GM18505 (cell line): ENCODE measurements around the gene HDAC7.

Experiments
- ATAC-seq: cut with Tn5 transposase; IDR thresholded peaks from one replicate; pipeline ENCODE4 v1.9.1; 2021; ENCODE audit not compliant: unreplicated experiment
- POLR2A ChIP-seq: IDR thresholded peaks from 4 replicates; pipeline ENCODE4 v1.6.1; 2011; ENCODE audit warnings: borderline replicate concordance; ENCODE audit not compliant: insufficient read depth, insufficient read length; ENCODE audit errors: extremely low read depth

HDAC7 gene

DNA sequence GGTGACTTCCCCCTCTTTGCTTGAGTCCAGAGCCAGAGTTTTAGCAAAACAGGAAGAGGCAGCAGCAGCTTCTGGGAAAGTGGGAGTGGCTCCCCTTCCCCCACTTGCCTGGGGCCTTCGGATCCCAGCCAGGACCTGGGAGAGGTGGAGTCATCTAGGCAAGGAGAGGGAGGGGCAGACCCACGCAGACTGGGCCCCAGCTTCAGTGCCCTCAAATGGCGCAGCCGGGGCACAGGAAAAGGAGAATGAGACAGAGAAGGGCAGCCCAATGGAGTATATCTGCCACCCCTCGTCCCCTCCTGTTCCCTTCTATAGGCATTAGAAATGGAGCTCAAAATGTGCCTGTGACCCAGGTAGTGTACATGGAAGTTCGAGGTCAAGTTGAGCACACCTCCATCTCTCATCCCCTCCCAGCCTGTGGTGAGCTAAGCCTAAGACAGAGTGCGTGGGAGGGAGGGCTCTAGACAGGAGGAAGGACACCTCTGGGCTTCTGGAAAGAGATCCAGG lies 9.3 kb upstream of the HDAC7 start:
- ATAC-seq, result no peak
- no peak for TF ChIP-seq POLR2A

DNA sequence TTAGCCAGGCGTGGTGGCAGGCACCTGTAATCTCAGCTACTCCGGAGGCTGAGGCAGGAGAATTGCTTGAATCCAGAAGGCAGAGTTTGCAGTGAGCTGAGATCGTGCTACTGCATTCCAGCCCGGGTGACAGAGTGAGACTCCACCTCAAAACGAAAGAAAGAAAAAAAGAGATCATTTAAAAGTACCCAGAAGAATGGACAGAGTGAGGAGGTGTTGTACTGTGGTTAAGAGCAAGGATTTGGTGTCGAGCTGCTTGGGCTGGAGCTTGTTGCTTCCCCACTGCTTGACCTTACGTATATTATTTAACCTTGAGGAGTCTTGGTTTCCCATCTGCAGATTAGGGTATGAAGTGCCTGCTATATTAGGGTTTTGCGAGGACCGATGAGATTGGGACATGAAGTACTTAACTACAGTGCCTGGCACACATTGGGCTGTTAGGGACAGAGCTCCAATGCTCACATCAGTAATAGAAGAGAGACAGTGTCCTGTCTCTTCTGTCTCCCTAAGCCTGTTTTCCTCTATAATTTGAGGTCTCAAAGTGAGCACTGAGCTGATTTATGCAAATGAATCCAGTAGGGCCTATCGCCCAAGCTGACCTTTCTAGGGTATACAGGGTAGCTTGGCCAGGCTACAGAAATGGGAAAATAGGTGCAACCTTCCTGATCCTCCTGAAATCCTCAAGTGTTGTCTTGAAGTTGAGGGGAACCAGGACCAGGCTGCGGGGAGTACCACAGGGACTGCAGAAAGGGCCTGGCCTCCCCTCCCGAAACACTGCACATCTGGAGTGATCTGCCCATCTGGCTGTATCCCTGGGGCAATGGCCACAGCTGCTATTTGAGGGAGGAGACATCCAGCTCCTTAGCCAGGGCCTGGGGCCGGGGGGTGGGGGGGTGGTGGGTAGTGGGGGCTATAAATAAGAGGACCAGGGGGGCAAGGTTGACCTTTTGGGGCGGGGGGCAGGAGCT lies 8.6 kb upstream of the HDAC7 start:
- no peak for ATAC-seq
- no peak for TF ChIP-seq POLR2A

DNA sequence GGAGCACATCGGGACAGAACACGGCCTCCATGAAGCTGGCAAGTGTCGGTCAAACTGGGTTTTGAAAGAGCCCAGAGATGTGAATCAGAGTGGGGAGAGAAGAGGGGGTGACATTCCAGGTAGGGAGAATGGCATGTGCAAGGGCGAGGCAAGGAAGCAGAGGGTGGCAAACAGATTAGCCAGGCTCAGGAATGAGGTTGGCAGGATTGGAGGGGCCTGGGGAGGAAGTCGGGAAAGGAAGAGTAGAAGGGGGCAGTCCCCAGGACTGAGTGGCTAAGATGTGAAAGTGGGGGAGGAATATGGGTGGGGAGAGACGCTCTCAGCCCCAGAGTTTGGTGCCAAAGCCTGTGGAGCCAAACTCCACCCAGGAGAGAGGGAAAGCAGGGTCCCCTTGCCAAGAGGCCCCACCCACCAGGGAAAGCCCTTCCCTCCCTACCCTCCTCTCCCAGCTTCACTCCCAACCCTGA lies 5.5 kb upstream of the HDAC7 start:
- no peak for TF ChIP-seq POLR2A
- no peak for ATAC-seq

DNA sequence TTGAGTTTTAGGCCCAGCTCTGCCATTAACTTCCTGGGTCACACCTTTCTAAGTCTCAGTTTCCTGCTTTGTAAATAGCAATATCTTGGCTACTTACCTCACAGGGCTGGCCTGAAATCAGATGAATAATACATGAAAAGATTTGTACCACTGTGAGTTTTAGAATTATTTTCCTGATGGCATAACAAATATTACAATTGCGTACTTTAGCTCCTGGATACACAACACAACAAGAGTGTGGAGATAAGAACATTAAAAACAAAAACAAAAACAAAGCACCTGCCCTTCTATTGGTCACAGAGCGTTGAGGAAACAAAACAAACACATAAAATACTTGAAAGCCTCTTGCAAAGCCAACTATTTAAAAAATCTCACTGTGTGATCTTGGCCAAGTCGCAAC lies 4.9 kb upstream of the HDAC7 start:
- ATAC-seq, result no peak
- no peak for TF ChIP-seq POLR2A

GRCh38 chr12:47824198-47824597 lies 4.5 kb upstream of the HDAC7 start:
- no peak for TF ChIP-seq POLR2A

DNA sequence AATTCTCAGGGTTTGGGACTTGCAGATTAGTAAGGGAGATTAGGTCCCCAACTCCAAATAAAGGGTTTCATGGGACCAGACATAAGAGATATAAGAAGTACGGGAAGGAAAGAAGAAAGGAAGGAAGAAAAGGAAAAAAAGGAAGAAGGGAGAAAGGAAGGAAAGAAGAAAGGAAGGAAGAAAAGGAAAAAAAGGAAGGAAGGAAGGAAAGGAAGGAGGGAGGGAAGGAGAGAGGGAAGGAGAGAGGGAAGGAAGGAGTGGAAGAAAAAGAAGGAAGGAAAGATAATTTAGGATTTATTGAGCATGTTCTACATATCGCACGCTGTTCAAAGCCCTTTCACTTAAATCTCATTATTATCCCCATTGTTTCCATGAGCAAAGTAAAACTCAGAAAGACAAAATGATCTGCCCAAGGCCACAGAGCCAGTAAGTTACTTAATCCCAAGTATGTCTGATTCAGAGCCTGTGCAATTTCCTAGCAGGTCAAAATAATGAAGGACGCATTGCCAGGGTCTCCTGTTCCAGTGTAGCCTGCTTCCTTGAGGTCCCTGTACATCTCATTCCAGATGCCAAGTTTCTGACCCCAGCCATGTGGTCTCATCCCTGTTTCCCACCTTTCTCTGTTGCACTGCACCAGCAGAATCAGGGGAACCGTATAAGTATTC lies 3.9 kb upstream of the HDAC7 start:
- no peak for TF ChIP-seq POLR2A
- ATAC-seq, result no peak

More at GRCh38 chr12:47824198-47824597, 4.5 kb upstream of the HDAC7 start:
- no peak for ATAC-seq

- no peak for ATAC-seq
- no peak for TF ChIP-seq POLR2A
Observed at GRCh38 chr12:47822863-47823262, 3.2 kb upstream of the HDAC7 start.

GRCh38 chr12:47822401-47822800 lies 2.7 kb upstream of the HDAC7 start:
- no peak for TF ChIP-seq POLR2A
- ATAC-seq, result no peak

- no peak for ATAC-seq
- no peak for TF ChIP-seq POLR2A
Observed at GRCh38 chr12:47821346-47821706, 1.6 kb upstream of the HDAC7 start.

- TF ChIP-seq POLR2A, result no peak
- no peak for ATAC-seq
Observed at GRCh38 chr12:47820631-47821345, 1.1 kb upstream of the HDAC7 start.

DNA sequence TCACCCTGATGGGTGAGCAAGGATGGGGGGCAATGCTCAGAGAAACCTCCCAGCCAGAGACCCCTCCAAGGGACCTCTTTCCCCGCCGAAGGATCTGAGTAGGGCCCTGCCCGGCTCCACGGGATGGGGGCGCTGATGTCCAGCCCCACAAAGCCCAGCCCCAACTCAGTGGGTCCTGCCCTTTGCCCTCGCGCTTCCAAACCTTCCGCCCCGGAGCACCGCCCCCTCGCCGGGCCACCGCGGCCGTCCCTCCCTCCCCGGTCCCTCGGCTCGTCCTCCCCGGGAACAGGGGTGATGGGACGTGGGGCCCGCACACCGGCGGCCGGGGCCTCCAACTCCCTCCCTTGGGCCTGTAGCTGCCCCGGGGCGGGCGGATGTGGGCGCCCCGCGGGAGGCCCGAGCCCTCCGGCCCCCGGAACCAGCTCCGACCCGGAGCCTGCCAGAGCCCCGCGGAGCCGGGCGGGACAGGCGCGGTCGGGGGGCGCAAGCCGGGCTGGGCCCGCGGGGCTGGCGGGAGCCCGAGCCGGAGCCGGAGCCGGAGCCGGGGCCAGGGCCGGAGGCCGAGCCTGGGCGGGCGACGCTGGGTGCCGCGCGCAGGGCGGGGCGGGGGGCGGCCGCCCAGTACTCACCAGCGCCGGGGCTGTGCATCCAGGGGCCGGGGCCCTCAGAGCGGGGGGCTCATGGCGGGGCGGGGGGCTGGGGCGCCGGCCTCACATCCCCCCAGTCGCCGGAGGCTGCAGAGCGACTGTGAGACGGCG lies 386 bp downstream of the HDAC7 start:
- ATAC-seq, result peak; percentile 40
- TF ChIP-seq POLR2A, result no peak

GRCh38 chr12:47818467-47819137 lies 1.1 kb downstream of the HDAC7 start:
- TF ChIP-seq POLR2A, result no peak
- peak; percentile 13 for ATAC-seq
